WTC11 (cell line): ENCODE results near the gene SLC5A9. TPM values are rescaled to one million over a fixed set of nuclear protein-coding genes. Genes with fewer than 3 reads are reported as not detected.

Source experiments
- ATAC-seq: fragments of 200-7000 bp; cut with Tn5 transposase; 2 replicates; pipeline ENCODE4 v1.10.0; 2021; ENCODE audit warnings: mild to moderate bottlenecking, moderate library complexity
- CTCF ChIA-PET: fragments of 300-600 bp; sonication (Branson Sonifier 250); formaldehyde crosslinking; loops from one replicate; lab custom pipeline; 2021; ENCODE audit warnings: antibody characterized with exemption; lab: Charles Lee
- POLR2A ChIA-PET: fragments of 350-600 bp; sonication (Branson Sonifier 250); formaldehyde crosslinking; loops from one replicate; lab custom pipeline; 2021; ENCODE audit warnings: antibody characterized with exemption; lab: Charles Lee
- DNase-seq: peaks from one replicate; pipeline ENCODE4 v3.0.0; 2021; ENCODE audit warnings: low spot score
- H3K27ac Mint-ChIP-seq: 2 replicates; pipeline ENCODE4 v1.8.0; 2021; ENCODE audit warnings: mixed read lengths
- H3K27me3 Mint-ChIP-seq: 2 replicates; pipeline ENCODE4 v1.8.0; 2021; ENCODE audit warnings: low read depth, mild to moderate bottlenecking, moderate library complexity, mixed read lengths
- H3K36me3 Mint-ChIP-seq: 2 replicates; pipeline ENCODE4 v1.8.0; 2021; ENCODE audit warnings: mixed read lengths
- H3K4me1 Mint-ChIP-seq: 2 replicates; pipeline ENCODE4 v1.8.0; 2022; ENCODE audit warnings: mixed read lengths
- H3K4me3 Mint-ChIP-seq: 2 replicates; pipeline ENCODE4 v1.8.0; 2021; ENCODE audit warnings: mild to moderate bottlenecking, moderate library complexity, mixed read lengths
- H3K9me3 Mint-ChIP-seq: 2 replicates; pipeline ENCODE4 v1.8.0; 2021; ENCODE audit warnings: mixed read lengths
- CBFB ChIP-seq: sonication (generic); formaldehyde crosslinking; IDR thresholded peaks from 2 replicates; pipeline ENCODE4 v1.8.1; 2022; ENCODE audit warnings: mild to moderate bottlenecking, low read depth, missing genetic modification reagents
- ELF4 ChIP-seq: sonication (generic); formaldehyde crosslinking; IDR thresholded peaks from 2 replicates; pipeline ENCODE4 v1.8.1; 2022; ENCODE audit warnings: low read depth, mild to moderate bottlenecking, moderate library complexity, missing genetic modification reagents
- GTF2I ChIP-seq: fragments of 250-450 bp; sonication (Bioruptor Pico); conservative IDR thresholded peaks from 2 replicates; pipeline ENCODE4 v1.4.0; 2021; ENCODE audit warnings: mild to moderate bottlenecking
- JAZF1 ChIP-seq: fragments of 250-450 bp; sonication (Bioruptor Pico); IDR thresholded peaks from 2 replicates; pipeline ENCODE4 v1.9.0; 2021; ENCODE audit warnings: moderate library complexity, mild to moderate bottlenecking, inconsistent platforms
- MXD4 ChIP-seq: fragments of 250-450 bp; sonication (Bioruptor Pico); IDR thresholded peaks from 2 replicates; pipeline ENCODE4 v1.8.0; 2021; ENCODE audit warnings: mild to moderate bottlenecking, moderate library complexity, borderline replicate concordance
- MYBL2 ChIP-seq: sonication (generic); formaldehyde crosslinking; IDR thresholded peaks from 2 replicates; pipeline ENCODE4 v1.8.1; 2023; ENCODE audit warnings: mild to moderate bottlenecking, moderate library complexity, missing genetic modification reagents
- NR1H2 ChIP-seq: sonication (generic); formaldehyde crosslinking; IDR thresholded peaks from 2 replicates; pipeline ENCODE4 v1.9.0; 2021; ENCODE audit warnings: mild to moderate bottlenecking, moderate library complexity, missing genetic modification reagents
- NR2C2 ChIP-seq: sonication (generic); formaldehyde crosslinking; IDR thresholded peaks from 2 replicates; pipeline ENCODE4 v1.8.0; 2022; ENCODE audit warnings: mild to moderate bottlenecking, missing genetic modification reagents
- PRDM15 ChIP-seq: sonication (generic); formaldehyde crosslinking; IDR thresholded peaks from 2 replicates; pipeline ENCODE4 v1.8.0; 2022; ENCODE audit warnings: missing genetic modification reagents
- PREB ChIP-seq: sonication (generic); formaldehyde crosslinking; IDR thresholded peaks from 2 replicates; pipeline ENCODE4 v1.8.1; 2022; ENCODE audit warnings: mild to moderate bottlenecking, missing genetic modification reagents, moderate library complexity, borderline replicate concordance
- RELA ChIP-seq: sonication (generic); formaldehyde crosslinking; IDR thresholded peaks from 2 replicates; pipeline ENCODE4 v1.8.1; 2022; ENCODE audit warnings: missing genetic modification reagents, mild to moderate bottlenecking, borderline replicate concordance
- SOX15 ChIP-seq: fragments of 250-450 bp; sonication (Bioruptor Pico); IDR thresholded peaks from 2 replicates; pipeline ENCODE4 v1.9.0; 2021; ENCODE audit warnings: mild to moderate bottlenecking
- SP1 ChIP-seq: sonication (generic); formaldehyde crosslinking; conservative IDR thresholded peaks from 2 replicates; pipeline ENCODE4 v1.8.1; 2022; ENCODE audit warnings: missing genetic modification reagents
- ZBTB21 ChIP-seq: sonication (generic); formaldehyde crosslinking; IDR thresholded peaks from 2 replicates; pipeline ENCODE4 v1.8.1; 2023; ENCODE audit warnings: mild to moderate bottlenecking, missing genetic modification reagents, borderline replicate concordance
- ZNF121 ChIP-seq: sonication (generic); formaldehyde crosslinking; IDR thresholded peaks from 2 replicates; pipeline ENCODE4 v1.8.0; 2023; ENCODE audit warnings: missing genetic modification reagents
- ZNF138 ChIP-seq: sonication (generic); formaldehyde crosslinking; conservative IDR thresholded peaks from 2 replicates; pipeline ENCODE4 v1.8.1; 2022; ENCODE audit warnings: mild to moderate bottlenecking, moderate library complexity, missing genetic modification reagents
- ZNF281 ChIP-seq: sonication (generic); formaldehyde crosslinking; IDR thresholded peaks from 2 replicates; pipeline ENCODE4 v1.8.0; 2023; ENCODE audit warnings: mild to moderate bottlenecking, missing genetic modification reagents
- ZNF317 ChIP-seq: sonication (generic); formaldehyde crosslinking; IDR thresholded peaks from 2 replicates; pipeline ENCODE4 v1.8.1; 2023; ENCODE audit warnings: low read depth, mild to moderate bottlenecking, moderate library complexity, missing genetic modification reagents, borderline replicate concordance
- ZNF396 ChIP-seq: fragments of 250-450 bp; sonication (Bioruptor Pico); IDR thresholded peaks from 2 replicates; pipeline ENCODE4 v1.8.0; 2021; ENCODE audit warnings: mild to moderate bottlenecking, moderate library complexity, borderline replicate concordance
- ZNF423 ChIP-seq: fragments of 250-450 bp; sonication (Bioruptor Pico); IDR thresholded peaks from 2 replicates; pipeline ENCODE4 v2.1.2; 2022; ENCODE audit warnings: mild to moderate bottlenecking, moderate library complexity
- ZNF532 ChIP-seq: fragments of 250-450 bp; sonication (Bioruptor Pico); IDR thresholded peaks from 2 replicates; pipeline ENCODE4 v1.9.0; 2021; ENCODE audit warnings: mild to moderate bottlenecking, borderline replicate concordance
- total RNA-seq: library from RNA; stranded (reverse); gene quantifications from 3 replicates; pipeline ENCODE4 v1.2.3, GENCODE V29; 2021
- TF ChIP-seq, protein P1 (sequence below): fragments of 250-450 bp; sonication (Bioruptor Pico); IDR thresholded peaks from 2 replicates; pipeline ENCODE4 v1.9.0; 2021; ENCODE audit warnings: moderate library complexity, mild to moderate bottlenecking, inconsistent platforms, borderline replicate concordance
- TF ChIP-seq, protein P2 (sequence below): fragments of 250-450 bp; sonication (Bioruptor Pico); IDR thresholded peaks from 2 replicates; pipeline ENCODE4 v1.9.0; 2021; ENCODE audit warnings: mild to moderate bottlenecking
- TF ChIP-seq, protein P3 (sequence below): sonication (generic); formaldehyde crosslinking; IDR thresholded peaks from 2 replicates; pipeline ENCODE4 v1.8.1; 2022; ENCODE audit warnings: low read depth, mild to moderate bottlenecking, moderate library complexity, missing genetic modification reagents, borderline replicate concordance

The SLC5A9 gene
- total RNA-seq, 1 experiment from 2014 or later: 0.22 TPM

- TF ChIP-seq, protein P1, sequence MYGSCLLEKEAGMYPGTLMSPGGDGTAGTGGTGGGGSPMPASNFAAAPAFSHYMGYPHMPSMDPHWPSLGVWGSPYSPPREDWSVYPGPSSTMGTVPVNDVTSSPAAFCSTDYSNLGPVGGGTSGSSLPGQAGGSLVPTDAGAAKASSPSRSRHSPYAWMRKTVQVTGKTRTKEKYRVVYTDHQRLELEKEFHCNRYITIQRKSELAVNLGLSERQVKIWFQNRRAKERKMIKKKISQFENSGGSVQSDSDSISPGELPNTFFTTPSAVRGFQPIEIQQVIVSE (CRISPR knock-in tag): no peak
- TF ChIP-seq GTF2I (CRISPR knock-in tag) (no peak), ZNF121 (CRISPR knock-in tag) (no peak), MYBL2 (CRISPR knock-in tag) (no peak), NR2C2 (no peak), ZNF532 (CRISPR knock-in tag) (no peak), PRDM15 (no peak), ZBTB21 (CRISPR knock-in tag) (no peak), MXD4 (CRISPR knock-in tag) (no peak), ZNF396 (no peak), CBFB (no peak), JAZF1 (CRISPR knock-in tag) (no peak), PREB (CRISPR knock-in tag) (no peak)
- TF ChIP-seq, all 79 proteins: peak for 0
Observed at GRCh38 chr1:48196237-48196636, 26.3 kb upstream of the SLC5A9 start (continued).

DNA sequence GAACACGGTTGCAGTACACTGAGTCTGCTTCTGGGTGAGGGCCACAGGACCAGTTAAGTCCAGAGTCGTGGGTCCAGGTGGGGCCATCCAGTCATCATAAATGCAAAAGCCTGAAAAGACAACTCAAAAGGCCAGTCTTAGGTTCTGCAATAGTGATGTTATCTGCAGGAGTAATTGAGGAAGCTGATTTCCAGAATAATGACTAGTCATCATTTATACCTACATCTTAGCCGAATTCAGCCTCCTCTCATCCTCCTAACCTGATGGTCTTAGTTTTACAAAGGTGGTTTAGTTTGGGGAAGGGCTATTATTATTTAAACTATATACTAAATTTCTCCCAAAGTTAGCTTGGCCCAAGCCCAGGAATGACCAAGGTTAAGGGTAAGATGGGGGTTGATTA lies 23.5 kb upstream of the SLC5A9 start:
- ATAC-seq (no peak), DNase-seq (no peak)
- Mint-ChIP-seq H3K4me1 (peaks cover 5% of the 10 kb centered on the region), H3K9me3 (peaks cover 1% of the 10 kb centered on the region), H3K4me3 (no peak overlapping the region), H3K36me3 (peaks cover under 1% of the 10 kb centered on the region; the same call in 1 of the 2 replicates), H3K27me3 (peaks cover 3% of the 10 kb centered on the region; the same call in 1 of the 2 replicates), H3K27ac (no peak overlapping the region)
- ChIA-PET CTCF (interaction anchor here (2.3 kb wide), 1 partner anchor 90 kb away, joined by 8 read pairs; no protein-coding TSS in a partner anchor), POLR2A (no interaction called here)
- TF ChIP-seq NR2C2 (no peak), ZNF423 (no peak), SOX15 (no peak), ZNF138 (CRISPR knock-in tag) (no peak), ZNF281 (no peak), NR1H2 (CRISPR knock-in tag) (no peak), ZNF317 (CRISPR knock-in tag) (no peak), ELF4 (CRISPR knock-in tag) (no peak), RELA (CRISPR knock-in tag) (no peak), SP1 (CRISPR knock-in tag) (no peak), ZNF396 (no peak)
- TF ChIP-seq, protein P2, sequence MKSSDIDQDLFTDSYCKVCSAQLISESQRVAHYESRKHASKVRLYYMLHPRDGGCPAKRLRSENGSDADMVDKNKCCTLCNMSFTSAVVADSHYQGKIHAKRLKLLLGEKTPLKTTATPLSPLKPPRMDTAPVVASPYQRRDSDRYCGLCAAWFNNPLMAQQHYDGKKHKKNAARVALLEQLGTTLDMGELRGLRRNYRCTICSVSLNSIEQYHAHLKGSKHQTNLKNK: no peak
- TF ChIP-seq, protein P3, sequence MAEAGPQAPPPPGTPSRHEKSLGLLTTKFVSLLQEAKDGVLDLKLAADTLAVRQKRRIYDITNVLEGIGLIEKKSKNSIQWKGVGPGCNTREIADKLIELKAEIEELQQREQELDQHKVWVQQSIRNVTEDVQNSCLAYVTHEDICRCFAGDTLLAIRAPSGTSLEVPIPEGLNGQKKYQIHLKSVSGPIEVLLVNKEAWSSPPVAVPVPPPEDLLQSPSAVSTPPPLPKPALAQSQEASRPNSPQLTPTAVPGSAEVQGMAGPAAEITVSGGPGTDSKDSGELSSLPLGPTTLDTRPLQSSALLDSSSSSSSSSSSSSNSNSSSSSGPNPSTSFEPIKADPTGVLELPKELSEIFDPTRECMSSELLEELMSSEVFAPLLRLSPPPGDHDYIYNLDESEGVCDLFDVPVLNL: no peak
